Activated B cell treated with CpG ODN at 0.5 μM for 24 hours (primary cell): ENCODE measurements around the gene STRIT1. TPM values are rescaled to one million over a fixed set of nuclear protein-coding genes. Genes with fewer than 3 reads are reported as not detected.

ENCODE experiments used
- ATAC-seq: fragments of 200-7000 bp; cut with Tn5 transposase; one replicate; pipeline ENCODE4 v1.10.0; 2021; ENCODE audit warnings: low read depth, mild to moderate bottlenecking, moderate library complexity
- CTCF ChIA-PET: fragments of 350-600 bp; sonication (Branson Sonifier 250); formaldehyde crosslinking; loops from one replicate; lab custom pipeline; 2021; ENCODE audit warnings: antibody characterized with exemption; lab: Charles Lee
- POLR2A ChIA-PET: fragments of 350-600 bp; sonication (Branson Sonifier 250); formaldehyde crosslinking; loops from one replicate; lab custom pipeline; 2021; ENCODE audit warnings: antibody characterized with exemption; lab: Charles Lee
- DNase-seq: peaks from one replicate; pipeline ENCODE4 v3.0.0; 2022
- H3K27ac Mint-ChIP-seq: one replicate; pipeline ENCODE4 v1.8.0; 2020; ENCODE audit warnings: mixed read lengths
- H3K27me3 Mint-ChIP-seq: one replicate; pipeline ENCODE4 v1.8.0; 2021; ENCODE audit warnings: mixed read lengths
- H3K36me3 Mint-ChIP-seq: one replicate; pipeline ENCODE4 v1.8.0; 2021; ENCODE audit warnings: low read depth, mixed read lengths
- H3K4me1 Mint-ChIP-seq: one replicate; pipeline ENCODE4 v1.8.0; 2021; ENCODE audit warnings: mixed read lengths
- H3K4me3 Mint-ChIP-seq: one replicate; pipeline ENCODE4 v1.8.0; 2020; ENCODE audit warnings: mild to moderate bottlenecking, mixed read lengths
- H3K9me3 Mint-ChIP-seq: one replicate; pipeline ENCODE4 v1.8.0; 2020; ENCODE audit warnings: mixed read lengths
- intact Hi-C: fragments of 100-400 bp; cut with micrococcal nuclease; formaldehyde crosslinking; loops from one replicate; pipeline ENCODE4 v1.15.1; 2024
- total RNA-seq: library from RNA; stranded (reverse); gene quantifications from 2 replicates; pipeline ENCODE4 v1.2.3, GENCODE V29; 2022
- TF ChIP-seq, protein P1 (sequence below): fragments of 200-600 bp; IDR thresholded peaks from one replicate; pipeline ENCODE4 v1.8.0; 2022; ENCODE audit warnings: antibody characterized with exemption, mild to moderate bottlenecking

STRIT1 gene
- total RNA-seq, 1 donor from 2014 or later = not detected

DNA sequence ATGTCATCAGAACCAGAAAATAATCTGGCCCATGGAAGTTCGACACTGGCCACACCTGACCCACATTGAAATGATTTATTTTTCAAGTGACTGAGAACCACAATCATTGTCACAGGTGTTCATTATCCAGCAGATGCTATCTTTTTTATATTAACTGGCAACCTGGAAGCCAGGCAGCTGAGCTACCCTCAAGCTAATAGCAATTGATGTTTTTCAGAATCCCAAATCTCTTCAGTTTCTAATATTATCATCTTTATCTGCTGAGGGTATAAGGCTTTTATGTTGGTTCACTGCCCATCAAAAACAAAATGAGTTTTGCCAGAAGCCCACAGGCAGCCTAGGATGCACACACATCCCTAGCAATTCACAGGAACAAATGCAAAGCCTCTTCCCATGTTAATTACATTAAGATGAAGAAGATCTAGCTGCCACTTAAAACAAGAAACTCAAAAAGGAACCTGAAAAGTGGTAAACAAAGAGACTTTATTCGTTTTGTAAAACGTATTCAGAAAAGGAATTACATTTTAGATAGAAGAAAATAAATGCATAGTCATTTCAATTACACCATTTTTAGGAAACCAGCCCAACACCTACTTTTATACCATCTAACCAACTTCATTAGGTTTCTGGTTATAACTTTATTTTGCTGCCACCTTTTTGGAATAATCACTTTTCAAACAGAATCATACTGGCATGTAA is 40.9 kb upstream of the STRIT1 start:
- no peaks in the 10 kb centered on the region for H3K27me3 Mint-ChIP-seq
- no peak for ATAC-seq
- intact Hi-C loops = no loop called here

DNA sequence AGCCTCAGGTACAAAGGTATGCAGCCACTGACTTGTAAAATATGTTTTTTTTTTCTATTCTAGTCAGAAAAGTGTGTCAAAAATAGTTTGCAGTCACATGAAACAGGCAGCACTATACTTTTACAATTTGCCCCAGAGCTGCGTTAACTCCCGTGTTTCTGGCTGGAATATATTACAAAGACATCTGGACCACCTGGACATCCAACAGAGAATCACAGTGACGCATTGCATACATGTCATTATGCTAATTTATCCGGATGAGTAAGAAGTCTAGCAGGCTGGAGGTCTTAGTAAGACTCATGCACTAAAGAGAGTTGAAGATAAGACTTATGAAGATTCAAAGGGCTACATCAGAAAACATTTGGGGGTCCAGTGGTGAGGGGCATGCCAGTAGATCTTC is 39.2 kb upstream of the STRIT1 start:
- TF ChIP-seq, protein P1, sequence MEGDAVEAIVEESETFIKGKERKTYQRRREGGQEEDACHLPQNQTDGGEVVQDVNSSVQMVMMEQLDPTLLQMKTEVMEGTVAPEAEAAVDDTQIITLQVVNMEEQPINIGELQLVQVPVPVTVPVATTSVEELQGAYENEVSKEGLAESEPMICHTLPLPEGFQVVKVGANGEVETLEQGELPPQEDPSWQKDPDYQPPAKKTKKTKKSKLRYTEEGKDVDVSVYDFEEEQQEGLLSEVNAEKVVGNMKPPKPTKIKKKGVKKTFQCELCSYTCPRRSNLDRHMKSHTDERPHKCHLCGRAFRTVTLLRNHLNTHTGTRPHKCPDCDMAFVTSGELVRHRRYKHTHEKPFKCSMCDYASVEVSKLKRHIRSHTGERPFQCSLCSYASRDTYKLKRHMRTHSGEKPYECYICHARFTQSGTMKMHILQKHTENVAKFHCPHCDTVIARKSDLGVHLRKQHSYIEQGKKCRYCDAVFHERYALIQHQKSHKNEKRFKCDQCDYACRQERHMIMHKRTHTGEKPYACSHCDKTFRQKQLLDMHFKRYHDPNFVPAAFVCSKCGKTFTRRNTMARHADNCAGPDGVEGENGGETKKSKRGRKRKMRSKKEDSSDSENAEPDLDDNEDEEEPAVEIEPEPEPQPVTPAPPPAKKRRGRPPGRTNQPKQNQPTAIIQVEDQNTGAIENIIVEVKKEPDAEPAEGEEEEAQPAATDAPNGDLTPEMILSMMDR = no peak
- Mint-ChIP-seq H3K27me3 (no peaks in the 10 kb centered on the region), H3K4me3 (no peak overlapping the region), H3K4me1 (no peaks in the 10 kb centered on the region), H3K27ac (no peak overlapping the region), H3K9me3 (no peaks in the 10 kb centered on the region), H3K36me3 (no peaks in the 10 kb centered on the region)
- DNase-seq (no peak), ATAC-seq (no peak)
- intact Hi-C loops = no loop called here
- ChIA-PET CTCF (no interaction called here), POLR2A (no interaction called here)

More for the DNA sequence above, 40.9 kb upstream of the STRIT1 start:
- no peak for DNase-seq
- Mint-ChIP-seq H3K9me3 (no peaks in the 10 kb centered on the region), H3K4me1 (no peaks in the 10 kb centered on the region), H3K36me3 (no peaks in the 10 kb centered on the region), H3K27ac (no peak overlapping the region), H3K4me3 (no peak overlapping the region)
- POLR2A ChIA-PET = no interaction called here
- CTCF ChIA-PET = interaction anchor here (1.2 kb wide), 1 partner anchor 12 kb away, joined by 3 read pairs; no protein-coding TSS in a partner anchor
- TF ChIP-seq, protein P1 = no peak

DNA sequence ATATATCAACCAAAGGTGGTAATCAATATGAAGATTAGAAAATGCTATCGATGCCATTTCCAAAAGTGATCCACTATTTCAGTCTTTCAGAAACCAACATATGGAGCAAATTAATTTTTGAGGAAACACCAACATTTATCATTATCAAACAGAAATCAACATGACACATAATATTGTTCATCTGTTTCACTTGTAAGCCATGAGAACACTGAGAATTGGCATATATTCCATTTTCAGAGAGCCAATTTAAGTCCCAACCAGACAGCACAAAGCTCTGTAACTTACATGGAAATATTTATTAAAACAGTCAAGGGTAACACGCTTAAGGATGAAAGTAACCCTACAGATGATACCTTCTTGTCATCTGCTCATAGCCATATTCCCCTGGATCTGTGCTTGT is 37.6 kb upstream of the STRIT1 start:
- Mint-ChIP-seq H3K27ac (no peak overlapping the region), H3K4me1 (no peaks in the 10 kb centered on the region), H3K9me3 (no peaks in the 10 kb centered on the region), H3K4me3 (no peak overlapping the region), H3K27me3 (no peaks in the 10 kb centered on the region), H3K36me3 (no peaks in the 10 kb centered on the region)
- CTCF ChIA-PET = interaction anchor here (1.1 kb wide), 1 partner anchor 8 kb away, joined by 3 read pairs; no protein-coding TSS in a partner anchor
- POLR2A ChIA-PET = no interaction called here
- DNase-seq (no peak), ATAC-seq (no peak)
- intact Hi-C loops = no loop called here
- TF ChIP-seq, protein P1 = no peak

DNA sequence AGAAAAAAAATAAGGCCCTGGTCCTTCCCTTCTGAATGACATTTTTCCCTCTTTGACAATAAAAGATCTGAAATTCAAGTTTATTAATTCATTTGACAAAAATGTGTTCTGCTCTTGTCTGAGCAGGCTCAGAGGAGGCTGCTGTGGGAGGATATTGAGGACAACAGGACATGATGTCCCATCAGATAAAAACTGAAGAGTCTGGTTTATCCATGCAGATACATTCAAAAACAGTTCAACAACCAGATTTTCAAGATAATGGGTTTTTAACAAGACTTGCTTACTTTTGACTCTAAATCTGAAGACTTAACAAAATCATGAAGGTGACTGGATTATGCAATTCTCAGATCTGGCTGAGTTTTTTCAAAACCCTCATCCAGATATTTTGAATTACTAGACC is 36.9 kb upstream of the STRIT1 start:
- no peak for ATAC-seq
- ChIA-PET CTCF (no interaction called here), POLR2A (no interaction called here)
- H3K4me1 Mint-ChIP-seq = no peaks in the 10 kb centered on the region
- no peak overlapping the region for H3K4me3 Mint-ChIP-seq
- H3K36me3 Mint-ChIP-seq = no peaks in the 10 kb centered on the region
- H3K27ac Mint-ChIP-seq = no peak overlapping the region
- intact Hi-C loops = no loop called here
- TF ChIP-seq, protein P1 = no peak
- H3K27me3 Mint-ChIP-seq = no peaks in the 10 kb centered on the region
- DNase-seq = no peak
- H3K9me3 Mint-ChIP-seq = no peaks in the 10 kb centered on the region

DNA sequence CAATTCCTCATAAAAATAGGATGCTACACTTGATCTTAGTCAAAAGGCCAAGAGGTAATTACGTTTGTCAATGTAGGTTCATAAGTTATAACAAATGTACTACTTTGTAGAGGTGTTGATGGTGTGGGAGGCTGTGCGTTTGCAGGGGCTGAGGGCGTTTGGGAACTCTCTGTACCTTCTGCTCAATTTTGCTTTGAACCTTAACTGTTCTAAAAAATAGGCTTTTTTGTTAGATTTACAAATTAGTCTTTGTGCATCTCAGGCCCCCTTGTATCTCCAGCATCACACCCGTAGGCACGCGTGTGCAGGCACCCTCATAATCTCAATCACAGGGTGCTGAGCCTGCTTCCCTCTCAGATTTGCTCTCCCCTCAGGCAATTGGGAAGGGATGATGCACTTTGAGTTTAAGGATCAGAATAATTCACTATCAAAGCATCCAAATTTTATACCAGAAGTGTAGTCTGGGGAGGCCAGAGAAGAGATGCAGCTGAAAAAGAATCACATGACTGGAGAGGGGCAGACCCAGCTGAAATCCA is 36.1 kb upstream of the STRIT1 start:
- H3K9me3 Mint-ChIP-seq = no peaks in the 10 kb centered on the region
- intact Hi-C loops = loop anchor here (10.0 kb wide), 1 partner anchor 255 kb away; no protein-coding TSS in a partner anchor

More for the DNA sequence above, 36.1 kb upstream of the STRIT1 start:
- Mint-ChIP-seq H3K4me1 (no peaks in the 10 kb centered on the region), H3K4me3 (no peak overlapping the region), H3K27ac (no peak overlapping the region), H3K27me3 (no peaks in the 10 kb centered on the region), H3K36me3 (no peaks in the 10 kb centered on the region)
- TF ChIP-seq, protein P1 = no peak
- CTCF ChIA-PET = no interaction called here
- DNase-seq = no peak
- ATAC-seq = no peak
- POLR2A ChIA-PET = no interaction called here
